Activated gamma-delta T cell treated with Interleukin-2 at 50 U/mL for 16 hours (primary cell): Measurements from ENCODE around the gene PARD3B.

ENCODE experiments used
- DNase-seq: peaks from one replicate; pipeline ENCODE4 v3.0.0-alpha.2; 2020

The PARD3B gene

GRCh38 chr2:204772546-204772945, 227.3 kb downstream of the PARD3B start:
- no peak for DNase-seq

- DNase-seq: no peak
Observed at GRCh38 chr2:204775766-204776165, 230.5 kb downstream of the PARD3B start.

GRCh38 chr2:204776781-204777559, 231.7 kb downstream of the PARD3B start:
- no peak for DNase-seq

- no peak for DNase-seq
Observed at GRCh38 chr2:204779771-204780170, 234.5 kb downstream of the PARD3B start.

GRCh38 chr2:204781941-204782340, 236.7 kb downstream of the PARD3B start:
- DNase-seq: no peak

GRCh38 chr2:204790076-204790475, 244.8 kb downstream of the PARD3B start:
- no peak for DNase-seq

GRCh38 chr2:204791230-204791629, 246.0 kb downstream of the PARD3B start:
- no peak for DNase-seq

- no peak for DNase-seq
Observed at GRCh38 chr2:204794624-204795023, 249.3 kb downstream of the PARD3B start.

- DNase-seq: no peak
Observed at GRCh38 chr2:204795156-204795555, 249.9 kb downstream of the PARD3B start.

- DNase-seq: no peak
Observed at GRCh38 chr2:204796581-204796980, 251.3 kb downstream of the PARD3B start.

- DNase-seq: no peak
Observed at GRCh38 chr2:204799791-204800190, 254.5 kb downstream of the PARD3B start.

- no peak for DNase-seq
Observed at GRCh38 chr2:204808494-204808893, 263.2 kb downstream of the PARD3B start.

- DNase-seq: no peak
Observed at GRCh38 chr2:204824751-204825453, 279.6 kb downstream of the PARD3B start.

- DNase-seq: no peak
Observed at GRCh38 chr2:204825681-204826080, 280.4 kb downstream of the PARD3B start.

- no peak for DNase-seq
Observed at GRCh38 chr2:204827701-204828590, 282.7 kb downstream of the PARD3B start.

GRCh38 chr2:204834716-204835384, 289.6 kb downstream of the PARD3B start:
- no peak for DNase-seq

GRCh38 chr2:204835786-204836185, 290.5 kb downstream of the PARD3B start:
- DNase-seq: no peak

- no peak for DNase-seq
Observed at GRCh38 chr2:204840504-204840903, 295.2 kb downstream of the PARD3B start.

- DNase-seq: no peak
Observed at GRCh38 chr2:204842068-204842467, 296.8 kb downstream of the PARD3B start.

- DNase-seq: no peak
Observed at GRCh38 chr2:204842661-204843485, 297.6 kb downstream of the PARD3B start.

GRCh38 chr2:204846471-204846870, 301.2 kb downstream of the PARD3B start:
- no peak for DNase-seq

GRCh38 chr2:204849892-204850291, 304.6 kb downstream of the PARD3B start:
- no peak for DNase-seq
